Nephron (organoid): ENCODE results near the gene AGO4.
"Not testable (repeated sequence)": the region's sequence is repeated elsewhere in the genome, so short reads cannot be mapped to it uniquely, and the experiment has no call there.

Source experiments
- H3K27ac Mint-ChIP-seq, 3 experiments: 2 replicates each; pipeline ENCODE4 v1.8.0; 2020; ENCODE audit warnings: mixed read lengths in 3 of 3, mild to moderate bottlenecking in 2 of 3, moderate library complexity in 1 of 3
- H3K27me3 Mint-ChIP-seq: 2 replicates; pipeline ENCODE4 v1.8.0; 2021; ENCODE audit warnings: low read depth, mild to moderate bottlenecking, moderate library complexity, mixed read lengths
- H3K36me3 Mint-ChIP-seq: 2 replicates; pipeline ENCODE4 v1.8.0; 2020; ENCODE audit warnings: low read depth, mixed read lengths
- H3K4me1 Mint-ChIP-seq: 2 replicates; pipeline ENCODE4 v1.8.0; 2020; ENCODE audit warnings: mixed read lengths
- H3K4me3 Mint-ChIP-seq, 3 experiments: 2 replicates each; pipeline ENCODE4 v1.8.0; 2020; ENCODE audit warnings: mild to moderate bottlenecking in 3 of 3, mixed read lengths in 3 of 3, moderate library complexity in 2 of 3
- H3K9me3 Mint-ChIP-seq: 2 replicates; pipeline ENCODE4 v1.8.0; 2020; ENCODE audit warnings: mixed read lengths
- TF ChIP-seq, protein P1 (sequence below), 3 experiments: fragments of 200-600 bp; sonication (generic); IDR thresholded peaks; one replicate each; pipeline ENCODE4 v1.5.0; 2021; ENCODE audit warnings: antibody characterized with exemption in 3 of 3; ENCODE audit not compliant: unreplicated experiment in 3 of 3

Gene AGO4

DNA sequence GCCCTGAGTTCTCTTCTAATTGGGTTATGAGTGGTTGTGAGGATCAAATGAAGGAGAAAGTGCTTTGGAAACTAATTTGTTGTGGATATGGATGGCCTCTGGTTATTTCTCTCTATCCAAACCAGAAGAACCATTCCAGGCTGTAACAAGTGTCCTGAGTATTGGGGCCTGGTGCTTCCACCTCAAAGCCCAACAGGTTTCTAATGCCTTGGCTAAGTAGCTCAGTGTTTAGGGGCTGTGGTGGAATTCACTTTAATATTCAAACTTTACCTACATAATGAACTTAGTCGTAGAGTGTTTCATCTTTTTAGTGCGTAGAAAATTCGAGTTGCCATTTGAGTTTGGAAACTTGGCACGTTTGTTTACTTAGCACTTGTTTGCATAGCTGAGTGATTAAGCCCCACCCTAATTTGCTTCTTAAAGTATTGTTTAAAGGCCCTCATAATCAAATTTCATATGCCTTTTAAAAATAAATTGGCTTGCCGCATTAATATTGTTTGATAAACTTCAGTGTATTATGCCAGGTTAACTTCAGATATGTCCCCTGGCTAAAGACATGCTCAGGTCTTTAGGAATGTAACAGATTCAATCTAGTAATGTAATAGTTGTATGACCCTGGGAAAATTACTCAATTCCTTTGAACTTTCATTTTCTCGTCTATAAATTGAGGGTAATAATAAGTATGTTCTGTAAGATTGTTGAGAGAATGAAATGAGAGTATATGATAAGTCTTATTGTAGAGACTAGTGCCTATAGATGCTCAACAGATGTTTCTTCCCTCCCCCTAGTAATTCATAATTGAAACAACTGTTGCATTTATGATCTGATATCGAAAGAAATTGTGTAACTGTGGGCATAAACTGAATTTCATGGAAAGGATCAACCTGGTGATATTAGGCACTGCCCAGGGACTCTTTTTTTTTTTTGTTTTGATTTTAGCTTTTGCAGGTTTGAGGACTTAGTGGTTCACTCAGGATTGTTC lies 1.6 kb downstream of the AGO4 start:
- peaks cover 19% of the 10 kb centered on the region for H3K4me1 Mint-ChIP-seq
- H3K4me3 Mint-ChIP-seq = peak overlapping the region; percentile 93 to 98 (median 98)
- no peaks in the 10 kb centered on the region for H3K9me3 Mint-ChIP-seq
- TF ChIP-seq, protein P1, sequence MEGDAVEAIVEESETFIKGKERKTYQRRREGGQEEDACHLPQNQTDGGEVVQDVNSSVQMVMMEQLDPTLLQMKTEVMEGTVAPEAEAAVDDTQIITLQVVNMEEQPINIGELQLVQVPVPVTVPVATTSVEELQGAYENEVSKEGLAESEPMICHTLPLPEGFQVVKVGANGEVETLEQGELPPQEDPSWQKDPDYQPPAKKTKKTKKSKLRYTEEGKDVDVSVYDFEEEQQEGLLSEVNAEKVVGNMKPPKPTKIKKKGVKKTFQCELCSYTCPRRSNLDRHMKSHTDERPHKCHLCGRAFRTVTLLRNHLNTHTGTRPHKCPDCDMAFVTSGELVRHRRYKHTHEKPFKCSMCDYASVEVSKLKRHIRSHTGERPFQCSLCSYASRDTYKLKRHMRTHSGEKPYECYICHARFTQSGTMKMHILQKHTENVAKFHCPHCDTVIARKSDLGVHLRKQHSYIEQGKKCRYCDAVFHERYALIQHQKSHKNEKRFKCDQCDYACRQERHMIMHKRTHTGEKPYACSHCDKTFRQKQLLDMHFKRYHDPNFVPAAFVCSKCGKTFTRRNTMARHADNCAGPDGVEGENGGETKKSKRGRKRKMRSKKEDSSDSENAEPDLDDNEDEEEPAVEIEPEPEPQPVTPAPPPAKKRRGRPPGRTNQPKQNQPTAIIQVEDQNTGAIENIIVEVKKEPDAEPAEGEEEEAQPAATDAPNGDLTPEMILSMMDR (IDR thresholded peaks at IDR 0.05; ENCODE audit: unreplicated experiment in 3 of 3) = no peak
- no peaks in the 10 kb centered on the region for H3K36me3 Mint-ChIP-seq
- H3K27me3 Mint-ChIP-seq = peaks cover 4% of the 10 kb centered on the region
- H3K27ac Mint-ChIP-seq = peak overlapping the region; percentile 88 to 92 (median 90)

DNA sequence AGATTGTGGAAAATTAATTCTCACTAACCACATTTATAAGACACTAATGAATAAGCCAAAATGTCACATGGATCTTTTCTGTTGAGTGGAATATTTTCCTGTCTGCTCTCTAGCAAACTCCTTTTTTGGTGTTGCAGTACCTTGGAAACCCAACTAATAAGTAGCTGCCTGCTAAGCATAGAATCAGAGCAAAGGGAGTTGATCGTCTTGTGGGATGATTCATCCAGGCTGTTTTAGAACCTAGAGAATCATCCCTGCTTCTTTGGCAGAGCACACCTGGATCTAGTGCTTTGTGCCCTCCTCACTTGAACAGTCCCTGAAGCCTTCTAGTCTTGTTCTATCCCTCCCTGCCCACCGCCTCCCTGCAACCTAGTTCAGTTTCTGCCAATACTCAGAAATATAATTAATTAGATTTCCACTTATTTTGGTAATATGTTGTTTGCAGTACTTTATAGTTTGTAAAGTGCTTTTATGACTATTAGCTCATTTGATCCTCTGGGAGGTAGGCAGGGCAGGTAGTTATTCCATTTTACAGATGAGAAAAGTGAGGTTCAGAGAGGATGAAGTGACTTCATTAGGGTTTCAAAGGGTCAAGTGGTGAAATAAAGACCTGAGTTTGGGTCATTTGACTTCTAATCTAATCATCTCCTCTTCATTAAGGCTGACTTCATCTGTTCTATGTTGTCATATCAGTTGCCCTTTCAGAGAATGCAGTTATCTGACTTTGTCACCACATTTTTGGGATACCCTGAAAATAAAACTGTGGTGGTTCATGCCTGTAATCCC lies 2.5 kb downstream of the AGO4 start:
- peaks cover 19% of the 10 kb centered on the region for H3K4me1 Mint-ChIP-seq
- no peaks in the 10 kb centered on the region for H3K36me3 Mint-ChIP-seq
- peaks cover 4% of the 10 kb centered on the region for H3K27me3 Mint-ChIP-seq
- H3K27ac Mint-ChIP-seq = peak overlapping the region in 2 of 3 experiments; percentile 32 to 88
- TF ChIP-seq, protein P1 (IDR thresholded peaks at IDR 0.05; ENCODE audit: unreplicated experiment in 3 of 3) = no peak
- H3K4me3 Mint-ChIP-seq = peak overlapping the region; percentile 93 to 98 (median 98)
- H3K9me3 Mint-ChIP-seq = no peaks in the 10 kb centered on the region

DNA sequence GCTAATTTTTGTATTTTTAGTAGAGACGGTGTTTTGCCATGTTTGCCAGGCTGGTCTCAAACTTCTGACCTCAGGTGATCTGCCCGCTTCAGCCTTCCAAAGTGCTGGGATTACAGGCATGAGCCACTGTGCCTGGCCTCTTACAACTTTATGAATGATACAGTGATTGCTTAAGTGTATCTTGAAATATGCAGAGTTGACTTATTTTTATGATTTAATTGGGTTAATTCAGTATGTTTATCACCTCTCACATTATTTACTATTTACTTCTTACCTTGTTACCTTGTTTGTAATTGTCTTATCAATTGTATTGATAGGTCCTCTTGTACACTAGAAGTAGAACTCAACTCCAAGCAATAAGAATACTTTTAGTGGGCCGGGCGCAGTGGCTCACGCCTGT lies 4.9 kb downstream of the AGO4 start:
- H3K27me3 Mint-ChIP-seq, H3K4me3 Mint-ChIP-seq, H3K9me3 Mint-ChIP-seq, H3K36me3 Mint-ChIP-seq, H3K27ac Mint-ChIP-seq: not testable (repeated sequence)
- H3K4me1 Mint-ChIP-seq = peaks cover 19% of the 10 kb centered on the region

DNA sequence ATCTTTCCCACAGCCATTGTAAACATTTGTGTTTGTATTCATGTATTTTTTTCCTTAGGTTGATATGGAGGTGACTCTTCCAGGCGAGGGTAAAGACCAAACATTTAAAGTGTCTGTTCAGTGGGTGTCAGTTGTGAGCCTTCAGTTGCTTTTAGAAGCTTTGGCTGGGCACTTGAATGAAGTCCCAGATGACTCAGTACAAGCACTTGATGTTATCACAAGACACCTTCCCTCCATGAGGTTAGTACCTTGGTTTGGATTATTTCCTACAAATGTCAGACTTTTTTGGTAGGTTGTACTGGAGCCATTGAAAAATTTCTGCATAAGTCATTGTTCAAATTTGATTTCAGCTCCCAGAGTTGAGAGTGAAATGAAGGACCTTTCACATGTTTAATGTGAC lies 17.4 kb downstream of the AGO4 start:
- Mint-ChIP-seq H3K4me1 (no peaks in the 10 kb centered on the region), H3K4me3 (no peak overlapping the region), H3K36me3 (peaks cover 37% of the 10 kb centered on the region), H3K27ac (no peak overlapping the region), H3K27me3 (no peaks in the 10 kb centered on the region), H3K9me3 (no peaks in the 10 kb centered on the region)
- TF ChIP-seq, protein P1 (IDR thresholded peaks at IDR 0.05; ENCODE audit: unreplicated experiment in 3 of 3) = no peak

DNA sequence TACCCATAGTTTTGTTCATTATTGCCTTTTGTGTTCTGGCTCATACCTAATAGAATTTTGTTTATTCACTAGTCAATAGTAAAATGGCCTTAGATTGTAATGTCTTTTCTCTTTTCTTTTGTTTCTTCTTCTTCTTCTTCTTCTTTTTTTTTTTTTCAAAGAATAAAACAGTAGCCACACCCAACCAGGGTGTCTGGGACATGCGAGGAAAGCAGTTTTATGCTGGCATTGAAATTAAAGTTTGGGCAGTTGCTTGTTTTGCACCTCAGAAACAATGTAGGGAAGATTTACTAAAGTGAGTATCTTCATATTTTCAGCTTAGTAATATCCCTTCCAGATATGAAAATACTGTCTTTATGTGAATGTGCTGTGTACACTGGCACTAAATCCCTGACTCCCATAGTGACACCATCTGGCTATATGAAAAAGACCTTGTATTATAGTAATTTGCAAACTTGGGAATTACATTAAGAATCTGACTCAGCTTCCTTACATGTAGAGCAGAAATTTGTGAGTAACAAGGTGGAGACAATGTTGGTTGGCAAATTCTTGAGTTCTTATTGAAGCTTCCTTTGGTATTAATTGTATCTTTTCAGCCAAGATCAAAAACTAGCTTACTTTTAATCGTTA lies 24.6 kb downstream of the AGO4 start:
- H3K27ac Mint-ChIP-seq = no peak overlapping the region
- no peak overlapping the region for H3K4me3 Mint-ChIP-seq
- peaks cover 5% of the 10 kb centered on the region for H3K9me3 Mint-ChIP-seq
- H3K27me3 Mint-ChIP-seq = no peaks in the 10 kb centered on the region
- TF ChIP-seq, protein P1 (IDR thresholded peaks at IDR 0.05; ENCODE audit: unreplicated experiment in 3 of 3) = no peak
- H3K4me1 Mint-ChIP-seq = no peaks in the 10 kb centered on the region
- H3K36me3 Mint-ChIP-seq = peaks cover 60% of the 10 kb centered on the region

- Mint-ChIP-seq H3K4me3 (no peak overlapping the region), H3K36me3 (peaks cover 66% of the 10 kb centered on the region), H3K27ac (no peak overlapping the region)
Measured at GRCh38 chr1:35833395-35833794, 25.6 kb downstream of the AGO4 start.

More at GRCh38 chr1:35833395-35833794, 25.6 kb downstream of the AGO4 start:
- TF ChIP-seq, protein P1 (IDR thresholded peaks at IDR 0.05; ENCODE audit: unreplicated experiment in 3 of 3) = no peak
- no peaks in the 10 kb centered on the region for H3K4me1 Mint-ChIP-seq
- H3K9me3 Mint-ChIP-seq = peaks cover 5% of the 10 kb centered on the region
- no peaks in the 10 kb centered on the region for H3K27me3 Mint-ChIP-seq
